ENCODE results near the gene KXD1.
"Not testable (repeated sequence)": the region's sequence is repeated elsewhere in the genome, so short reads cannot be mapped to it uniquely, and the experiment has no call there.

Gene KXD1

GRCh38 chr19:18536475-18536874 is 21.2 kb upstream of the KXD1 start:
- no peak for DNase-seq (ENCODE audit: low read depth)

GRCh38 chr19:18537431-18537830 is 20.2 kb upstream of the KXD1 start:
- DNase-seq (ENCODE audit: low read depth): no peak

DNA sequence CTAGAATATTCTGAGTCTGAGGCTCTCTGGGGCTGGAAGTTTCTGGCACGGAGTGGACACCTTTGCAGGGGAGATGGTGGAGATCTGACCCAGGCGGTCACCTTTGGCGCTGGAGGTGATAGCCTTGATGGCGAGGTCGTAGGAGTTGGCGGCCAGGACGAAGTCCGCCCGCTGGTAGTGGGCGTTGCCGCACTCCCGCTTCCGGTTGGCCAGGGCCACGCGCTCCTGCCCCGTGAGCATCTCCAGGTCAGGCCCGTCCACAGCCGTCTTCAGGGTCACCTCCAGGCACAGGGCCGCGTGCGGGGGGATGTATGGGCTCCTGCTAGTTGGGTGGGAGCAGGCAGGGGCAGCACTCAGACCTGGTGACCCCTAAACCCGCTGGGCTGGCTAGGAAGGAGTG is 19.6 kb upstream of the KXD1 start:
- DNase-seq (ENCODE audit: low read depth): no peak

DNA sequence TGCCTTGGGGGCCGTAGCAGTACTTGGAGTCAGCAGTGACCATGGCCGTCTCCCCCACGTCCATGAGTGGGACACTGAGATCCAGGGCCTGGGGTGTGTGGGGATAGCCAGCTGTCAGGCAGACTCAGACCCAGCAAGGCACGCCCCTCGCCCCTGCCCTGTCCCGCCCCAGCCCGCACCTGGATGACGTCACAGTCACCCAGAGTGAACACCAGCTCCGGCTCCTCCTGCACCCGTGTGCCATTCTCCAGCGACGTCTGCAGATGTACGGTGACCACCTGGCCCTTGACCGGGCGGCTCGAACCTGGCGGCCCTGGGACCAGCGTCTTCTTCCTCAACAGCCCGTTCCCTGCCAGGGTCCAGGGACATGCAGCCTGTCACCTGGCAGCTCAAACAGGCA is 18.3 kb upstream of the KXD1 start:
- no peak for DNase-seq (ENCODE audit: low read depth)

- not testable (repeated sequence) for DNase-seq (ENCODE audit: low read depth)
Observed at GRCh38 chr19:18540200-18540599, 17.5 kb upstream of the KXD1 start.

GRCh38 chr19:18541258-18541991 is 16.2 kb upstream of the KXD1 start:
- DNase-seq (ENCODE audit: low read depth): no peak

DNA sequence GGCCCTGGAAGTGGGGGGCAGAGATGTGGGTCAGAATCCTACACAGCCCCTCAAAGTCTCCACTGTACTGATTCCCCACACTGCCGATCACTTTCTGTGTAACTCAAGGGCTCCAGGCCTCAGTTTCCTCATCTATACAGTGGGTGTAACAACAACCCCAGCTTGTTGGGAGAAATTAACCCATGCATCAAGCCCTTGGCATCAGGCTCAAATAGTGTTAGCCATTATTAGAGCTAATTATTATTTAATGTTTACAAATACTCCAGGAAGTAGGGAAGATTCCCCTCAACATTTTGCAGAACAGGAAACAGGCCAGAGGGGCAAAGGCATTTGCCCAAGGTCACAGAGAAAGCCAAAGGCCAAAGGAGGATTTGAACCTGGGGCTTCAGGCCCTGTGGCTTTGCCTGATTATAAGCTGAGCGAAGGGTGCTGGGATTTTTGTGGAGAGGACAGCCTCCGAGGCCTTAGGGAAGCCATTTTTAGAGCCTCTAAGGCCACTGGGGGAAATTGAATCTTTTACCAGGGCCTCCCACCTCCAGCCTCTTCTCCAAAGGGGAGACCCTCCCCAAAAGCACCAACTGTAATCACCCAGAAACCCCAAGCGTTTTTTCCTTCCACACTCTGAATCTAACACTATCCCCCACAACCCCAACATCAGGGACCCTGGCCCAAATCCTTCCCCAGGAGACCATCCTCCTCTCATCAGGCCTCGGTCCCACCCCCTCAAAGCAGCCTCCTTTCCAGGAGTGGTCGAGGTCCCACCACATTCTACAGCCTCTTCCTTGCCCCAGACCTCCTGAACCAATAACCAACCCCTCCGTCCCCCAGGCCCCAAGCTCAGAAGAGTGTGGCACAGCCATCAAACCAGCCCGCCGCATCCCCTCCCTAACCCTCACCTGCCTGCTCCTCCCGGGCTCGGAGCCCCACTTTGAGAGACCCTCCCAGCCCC is 15.4 kb upstream of the KXD1 start:
- DNase-seq (ENCODE audit: low read depth): no peak

DNA sequence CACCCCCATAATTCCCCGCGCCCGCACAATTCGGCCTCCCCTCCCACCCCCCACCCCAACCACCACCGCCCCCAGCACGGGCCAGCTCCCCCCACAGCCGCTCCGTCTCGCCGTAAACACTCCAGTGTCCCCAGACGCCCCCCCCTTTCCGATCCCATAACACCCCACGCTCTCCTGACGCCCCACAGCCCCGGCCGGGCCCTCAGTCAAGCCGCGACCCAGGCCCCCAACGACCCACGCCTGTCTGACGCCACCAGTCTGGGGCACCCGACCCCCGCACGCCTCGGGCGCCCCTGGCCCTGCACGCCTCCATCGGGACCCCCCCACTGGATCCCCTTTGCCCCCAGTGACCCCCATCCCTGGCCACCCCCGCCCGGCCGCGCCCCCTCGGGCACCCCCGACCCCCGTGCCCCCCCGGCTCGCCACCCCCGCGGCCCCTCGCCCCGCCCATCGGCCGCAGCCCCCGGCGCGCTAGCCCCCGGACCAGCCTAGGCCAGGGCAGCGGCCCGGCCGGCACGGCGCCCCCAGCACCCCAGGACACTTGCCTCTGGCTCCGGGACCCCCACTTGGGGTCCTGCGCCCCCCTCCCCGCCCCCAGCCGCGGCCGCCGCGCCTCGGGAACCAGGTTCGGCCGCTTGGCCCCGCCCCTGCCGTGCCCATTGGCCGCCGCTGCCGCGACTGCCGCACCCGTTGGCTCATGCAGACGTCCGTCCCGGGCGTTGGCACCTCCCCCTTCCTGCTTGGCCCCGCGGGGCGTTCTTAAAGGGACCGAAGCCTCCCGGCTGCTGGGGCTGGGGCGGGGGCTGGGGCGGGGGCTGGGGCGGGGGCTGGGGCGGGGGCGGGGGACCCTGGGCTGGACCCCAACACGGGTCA is 14.5 kb upstream of the KXD1 start, which contains the start of gene FKBP8:
FKBP8 (minus strand) TSS at position 633 of the 873 bp plus-strand sequence. CDS start 1,603 bp downstream, outside the sequence.
- DNase-seq (ENCODE audit: low read depth): peak; percentile 93

DNA sequence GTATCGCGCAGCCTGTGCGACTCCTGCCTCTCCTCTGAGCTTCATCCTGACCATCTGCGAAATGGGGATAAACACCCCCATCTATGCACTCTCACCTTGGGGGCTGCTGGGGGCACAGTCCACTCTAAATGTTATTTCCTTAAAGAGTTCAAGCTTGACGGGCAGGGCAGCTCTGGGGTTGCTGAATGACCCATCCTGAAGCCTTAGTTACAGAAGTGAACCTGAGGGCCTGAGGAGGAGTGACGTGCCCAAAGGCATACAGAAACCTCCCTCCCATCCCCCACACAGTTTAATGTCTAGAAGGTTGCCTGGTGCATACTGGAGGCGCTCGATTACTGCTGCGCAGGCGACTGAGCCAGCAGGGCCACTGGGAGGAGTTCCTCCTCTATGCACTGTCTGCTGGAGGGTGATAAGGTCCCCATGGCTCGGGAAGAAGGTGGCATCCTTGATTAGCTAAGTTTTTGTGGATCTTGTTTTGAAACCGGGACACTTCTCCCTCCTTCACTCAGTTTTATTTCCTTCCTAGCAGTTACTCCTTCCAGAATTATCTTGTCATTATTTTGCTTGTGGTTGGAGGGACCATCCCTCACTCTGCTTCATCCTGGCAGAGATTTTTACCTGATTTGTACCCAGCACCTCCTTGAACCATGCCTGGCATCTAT is 13.7 kb upstream of the KXD1 start:
- DNase-seq (ENCODE audit: low read depth): peak; percentile 44

GRCh38 chr19:18551631-18552030 is 6.0 kb upstream of the KXD1 start:
- no peak for DNase-seq (ENCODE audit: low read depth)

GRCh38 chr19:18558202-18558555 is 509 bp downstream of the KXD1 start:
- no peak for DNase-seq (ENCODE audit: low read depth)

DNA sequence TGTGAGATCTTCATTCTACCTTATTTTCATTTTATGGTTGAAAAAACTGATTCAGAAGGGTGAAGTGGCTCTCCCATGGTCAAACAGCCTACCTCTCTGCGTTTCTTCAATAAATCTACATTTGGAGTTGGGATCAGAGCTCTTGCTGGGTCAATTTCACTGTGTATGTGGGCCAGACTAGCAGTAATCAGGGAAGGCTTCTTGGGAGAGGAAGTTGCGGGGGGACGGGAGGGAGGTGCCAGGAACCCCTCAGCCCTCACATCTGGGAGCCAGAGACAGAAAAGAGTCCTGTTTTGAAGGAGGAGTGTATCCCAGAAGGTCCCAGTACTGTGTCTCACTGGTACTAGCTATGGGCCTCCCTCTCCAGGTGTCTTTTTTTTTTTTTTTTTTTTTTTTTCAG is 934 bp downstream of the KXD1 start:
- no peak for DNase-seq (ENCODE audit: low read depth)

DNA sequence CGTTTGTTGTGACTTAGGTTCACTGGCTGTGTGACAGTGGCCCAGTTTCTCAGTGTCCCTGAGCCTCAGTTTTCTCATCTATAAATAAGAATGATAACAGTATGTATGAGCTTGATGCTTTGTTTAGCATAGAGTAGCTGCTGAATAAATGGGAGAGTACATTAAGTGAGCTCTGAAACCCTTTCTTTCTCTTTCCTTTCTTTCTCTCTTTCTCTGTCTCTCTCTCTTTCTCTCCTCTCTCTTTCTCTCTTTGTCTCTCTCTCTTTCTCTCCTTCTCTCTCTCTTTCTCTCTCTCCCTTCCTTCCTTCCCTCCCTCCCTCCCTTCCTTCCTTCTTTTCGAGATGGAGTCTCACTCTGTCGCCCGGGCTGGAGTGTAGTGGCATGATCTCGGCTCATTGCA is 2.0 kb downstream of the KXD1 start:
- DNase-seq (ENCODE audit: low read depth): no peak

GRCh38 chr19:18562086-18562485 is 4.4 kb downstream of the KXD1 start:
- DNase-seq (ENCODE audit: low read depth): no peak

GRCh38 chr19:18566953-18567352 is 9.3 kb downstream of the KXD1 start:
- no peak for DNase-seq (ENCODE audit: low read depth)

DNA sequence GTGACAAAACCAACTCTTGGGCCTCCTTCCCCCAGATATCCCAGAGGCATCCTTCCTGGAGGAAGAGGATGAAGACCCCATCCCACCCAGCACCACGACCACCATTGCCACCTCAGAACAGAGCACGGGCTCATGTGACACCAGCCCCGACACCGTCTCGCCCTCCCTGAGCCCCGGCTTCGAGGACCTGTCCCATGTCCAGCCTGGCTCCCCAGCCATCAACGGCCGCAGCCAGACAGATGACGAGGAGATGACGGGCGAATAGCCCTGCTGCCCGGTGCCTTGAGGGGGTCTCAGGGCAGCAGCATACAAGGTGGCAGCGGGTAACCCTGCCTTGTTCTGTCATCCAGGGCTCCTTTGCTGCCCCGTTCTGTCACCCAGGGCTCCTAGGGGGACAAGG is 10.7 kb downstream of the KXD1 start:
- DNase-seq (ENCODE audit: low read depth): no peak

GRCh38 chr19:18571564-18572344 is 14.1 kb downstream of the KXD1 start, which contains the start of gene UBA52:
Gene UBA52, plus strand, starts transcription at chr19:18571857. Its CDS starts 1,444 bp downstream, at chr19:18573301.
- peak; percentile 98 for DNase-seq (ENCODE audit: low read depth)

- no peak for DNase-seq (ENCODE audit: low read depth)
Observed at GRCh38 chr19:18574691-18575291, 17.1 kb downstream of the KXD1 start.

DNA sequence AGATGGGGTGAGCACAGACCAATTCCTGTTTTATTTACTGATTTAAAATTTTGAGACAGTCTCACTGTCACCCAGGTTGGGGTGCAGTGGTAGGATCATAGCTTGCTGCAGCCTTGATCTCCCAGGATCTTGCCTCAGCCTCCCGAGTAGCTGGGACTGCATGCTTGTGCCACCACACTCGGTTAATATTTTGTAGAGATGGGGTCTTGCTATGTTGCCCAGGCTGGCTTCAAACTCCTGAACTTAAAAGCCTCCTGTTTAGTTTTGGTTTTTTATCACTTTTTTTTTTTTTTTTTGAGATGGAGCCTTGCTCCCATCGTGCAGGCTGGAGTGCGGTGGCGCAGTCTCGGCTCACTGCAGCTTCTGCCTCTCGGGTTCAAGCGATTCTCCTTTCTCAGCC is 18.7 kb downstream of the KXD1 start:
- no peak for DNase-seq (ENCODE audit: low read depth)

GRCh38 chr19:18577365-18577914 is 19.8 kb downstream of the KXD1 start:
- no peak for DNase-seq (ENCODE audit: low read depth)

Measured in activated gamma-delta T cell treated with anti-CD3 and anti-CD28 coated beads, Interleukin-2, amount 50 U/mL, for 16 hours (primary cell).